GM19395 (cell line): ENCODE measurements around the gene DSC1.
"Not testable (repeated sequence)": the region's sequence is repeated elsewhere in the genome, so short reads cannot be mapped to it uniquely, and the experiment has no call there.

Source experiments
- ATAC-seq: cut with Tn5 transposase; IDR thresholded peaks from one replicate; pipeline ENCODE4 v1.9.1; 2021; ENCODE audit warnings: mild to moderate bottlenecking, moderate library complexity; ENCODE audit not compliant: unreplicated experiment

Gene DSC1

GRCh38 chr18:31171144-31171839, 8.6 kb upstream of the DSC1 start:
- ATAC-seq, result no peak

GRCh38 chr18:31170335-31170734, 7.7 kb upstream of the DSC1 start:
- ATAC-seq, result no peak

GRCh38 chr18:31162419-31162793, 250 bp downstream of the DSC1 start:
- ATAC-seq, result no peak

- no peak for ATAC-seq
Observed at GRCh38 chr18:31161757-31162418, 768 bp downstream of the DSC1 start.

- ATAC-seq, result no peak
Observed at GRCh38 chr18:31156821-31157763, 5.6 kb downstream of the DSC1 start.

GRCh38 chr18:31155498-31155897, 7.2 kb downstream of the DSC1 start:
- no peak for ATAC-seq

GRCh38 chr18:31154181-31154580, 8.5 kb downstream of the DSC1 start:
- ATAC-seq, result no peak

- ATAC-seq, result no peak
Observed at GRCh38 chr18:31149351-31149750, 13.3 kb downstream of the DSC1 start.

- no peak for ATAC-seq
Observed at GRCh38 chr18:31148600-31148999, 14.1 kb downstream of the DSC1 start.

- ATAC-seq, result no peak
Observed at GRCh38 chr18:31146809-31147208, 15.8 kb downstream of the DSC1 start.

GRCh38 chr18:31143025-31143424, 19.6 kb downstream of the DSC1 start:
- ATAC-seq, result no peak

GRCh38 chr18:31138709-31139108, 23.9 kb downstream of the DSC1 start:
- no peak for ATAC-seq

- no peak for ATAC-seq
Observed at GRCh38 chr18:31134988-31135529, 27.6 kb downstream of the DSC1 start.

GRCh38 chr18:31129398-31130115, 33.1 kb downstream of the DSC1 start:
- no peak for ATAC-seq

- no peak for ATAC-seq
Observed at GRCh38 chr18:31125878-31126277, 36.8 kb downstream of the DSC1 start.

- ATAC-seq, result not testable (repeated sequence)
Observed at GRCh38 chr18:31123125-31123524, 39.5 kb downstream of the DSC1 start.

- ATAC-seq, result no peak
Observed at GRCh38 chr18:31120594-31120993, 42.1 kb downstream of the DSC1 start.

GRCh38 chr18:31116853-31117595, 45.6 kb downstream of the DSC1 start:
- ATAC-seq, result no peak

- ATAC-seq, result no peak
Observed at GRCh38 chr18:31112804-31113203, 49.9 kb downstream of the DSC1 start.

- ATAC-seq, result no peak
Observed at GRCh38 chr18:31105733-31106132, 56.9 kb downstream of the DSC1 start.
